Stimulated activated CD4-positive, alpha-beta T cell treated with anti-CD3 and anti-CD28 coated beads, Interleukin-12 subunit alpha, Interleukin-12 subunit beta, amount 100 ng/mL, for 48 hours (primary cell): Measurements from ENCODE around the gene LOX.
"Not testable (repeated sequence)": the region's sequence is repeated elsewhere in the genome, so short reads cannot be mapped to it uniquely, and the experiment has no call there.

ENCODE experiments used
- DNase-seq, 3 donors: peaks; one replicate each; pipeline ENCODE4 v3.0.0-alpha.2; 2020; ENCODE audit warnings: low read depth in 2 of 3, low spot score in 1 of 3

Gene LOX

DNA sequence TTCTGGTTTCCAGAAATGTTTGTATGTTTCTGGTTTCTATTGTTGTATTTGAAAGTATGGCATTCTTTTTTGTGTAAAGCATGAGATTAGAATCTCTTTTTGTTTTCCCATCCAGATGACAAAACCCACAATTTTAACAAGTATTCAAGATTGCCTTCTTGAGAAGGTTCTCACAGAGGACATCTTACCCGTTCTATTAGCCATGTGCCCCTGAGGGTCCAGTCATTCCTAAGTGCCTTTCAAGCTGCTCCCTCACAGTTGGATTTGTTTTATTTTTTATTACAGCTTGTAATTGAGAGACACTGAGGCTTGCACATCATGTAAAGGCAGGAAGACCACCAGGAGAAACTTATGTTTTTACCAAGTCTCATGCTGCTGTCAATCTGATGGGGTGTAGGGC, 19.3 kb upstream of the LOX start:
- DNase-seq: no peak

DNA sequence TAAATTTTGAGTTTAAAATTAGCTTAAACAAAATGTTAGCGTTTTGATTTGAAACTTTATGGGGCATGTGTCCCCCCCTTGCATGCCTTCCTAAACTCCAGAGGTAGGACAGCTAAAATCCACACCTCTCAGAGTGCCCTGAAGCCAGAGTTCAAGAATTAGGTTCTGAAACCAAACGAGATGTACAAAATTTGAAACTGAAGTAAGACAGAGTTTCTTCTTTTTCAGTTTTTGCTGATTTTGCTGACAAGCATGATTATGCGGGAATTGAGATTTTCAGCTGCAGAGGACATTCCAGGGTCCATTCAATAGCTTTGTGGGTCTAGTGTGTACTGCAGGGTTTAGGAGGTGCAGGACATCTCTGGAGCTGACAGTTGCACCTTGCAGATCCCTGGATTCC, 17.1 kb upstream of the LOX start:
- DNase-seq: no peak

DNA sequence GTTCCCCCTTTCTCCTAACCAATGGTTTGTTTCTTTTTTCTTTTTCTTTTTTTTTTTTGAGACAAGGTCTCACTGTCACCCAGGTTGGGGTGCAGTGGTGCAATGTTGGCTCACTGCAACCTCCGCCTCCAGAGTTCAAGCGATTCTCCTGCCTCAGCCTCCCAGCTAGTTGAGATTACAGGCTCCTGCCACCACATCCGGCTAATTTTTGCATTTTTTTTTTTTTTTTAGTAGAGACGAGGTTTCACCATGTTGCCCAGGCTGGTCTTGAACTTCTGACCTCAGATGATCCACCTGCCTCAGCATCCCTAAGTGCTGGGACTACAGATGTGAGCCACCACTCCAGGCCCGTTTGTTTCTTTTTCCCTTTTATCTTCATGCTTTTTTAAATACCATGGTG, 16.2 kb upstream of the LOX start:
- not testable (repeated sequence) for DNase-seq

DNA sequence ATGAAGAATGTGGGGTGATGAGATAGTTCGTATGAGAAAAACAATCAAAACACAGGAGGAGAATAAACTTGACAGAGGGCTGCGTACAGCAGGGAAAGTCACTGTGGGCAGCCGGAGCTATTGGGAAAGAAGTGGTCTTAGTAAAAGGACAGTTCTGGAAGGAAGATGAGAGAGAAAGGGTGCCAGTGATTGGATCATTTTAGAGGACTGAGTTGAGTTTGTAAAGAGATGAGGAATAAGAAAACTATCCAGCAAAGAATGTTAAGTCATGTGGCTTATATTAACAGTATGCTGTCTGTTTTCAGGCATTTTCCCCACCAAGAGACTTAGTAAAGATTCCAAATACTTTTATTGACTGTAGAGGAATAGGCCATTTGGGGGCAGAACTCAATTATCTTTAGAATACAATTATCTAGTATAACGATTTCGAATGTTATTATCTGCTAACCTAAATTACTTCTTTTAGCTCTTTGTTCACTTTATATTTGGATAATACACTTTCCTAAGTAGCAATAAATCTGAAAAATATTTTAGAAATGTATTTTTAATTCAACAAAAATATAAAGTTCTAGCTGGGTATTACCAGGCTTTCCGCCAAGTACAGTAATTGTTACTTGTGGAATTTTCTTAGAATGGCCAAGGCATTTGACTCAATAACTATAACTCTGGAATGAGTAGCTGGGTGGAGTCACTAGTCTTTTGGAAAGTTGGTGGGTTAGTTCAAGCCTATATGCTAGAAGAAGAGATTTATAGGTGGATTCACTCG, 15.5 kb upstream of the LOX start:
- no peak for DNase-seq

DNA sequence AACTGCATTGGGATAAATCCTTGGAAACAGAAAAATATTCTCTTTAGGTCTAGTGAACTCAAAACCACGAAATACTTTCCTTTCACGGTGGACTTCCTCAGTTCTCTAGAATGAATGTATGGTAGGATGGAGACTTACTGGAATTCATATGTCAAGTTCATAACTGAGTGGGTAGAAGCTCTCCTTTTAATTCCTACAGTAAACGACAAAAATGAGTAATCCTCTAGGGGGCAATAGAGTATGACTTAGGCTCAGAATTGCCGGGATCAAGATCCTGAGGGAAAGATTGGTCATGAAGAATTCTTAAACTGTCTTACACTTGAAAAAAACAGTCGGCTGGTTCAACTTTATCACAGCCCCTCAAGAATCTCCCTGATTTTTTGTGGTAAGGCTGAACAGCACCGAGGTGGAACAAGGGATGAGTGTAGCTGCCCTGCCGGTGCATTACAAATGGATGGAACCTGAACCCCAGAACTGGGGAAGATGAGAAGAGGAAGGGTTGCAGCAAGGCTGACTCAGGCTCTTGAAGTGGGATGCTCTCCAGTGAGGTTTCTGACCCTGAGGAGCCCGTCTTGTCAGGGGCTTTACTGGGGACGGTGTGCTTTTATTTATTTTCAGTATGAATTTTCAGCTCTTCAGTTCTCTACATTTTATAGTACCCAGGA, 14.0 kb upstream of the LOX start:
- no peak for DNase-seq

DNA sequence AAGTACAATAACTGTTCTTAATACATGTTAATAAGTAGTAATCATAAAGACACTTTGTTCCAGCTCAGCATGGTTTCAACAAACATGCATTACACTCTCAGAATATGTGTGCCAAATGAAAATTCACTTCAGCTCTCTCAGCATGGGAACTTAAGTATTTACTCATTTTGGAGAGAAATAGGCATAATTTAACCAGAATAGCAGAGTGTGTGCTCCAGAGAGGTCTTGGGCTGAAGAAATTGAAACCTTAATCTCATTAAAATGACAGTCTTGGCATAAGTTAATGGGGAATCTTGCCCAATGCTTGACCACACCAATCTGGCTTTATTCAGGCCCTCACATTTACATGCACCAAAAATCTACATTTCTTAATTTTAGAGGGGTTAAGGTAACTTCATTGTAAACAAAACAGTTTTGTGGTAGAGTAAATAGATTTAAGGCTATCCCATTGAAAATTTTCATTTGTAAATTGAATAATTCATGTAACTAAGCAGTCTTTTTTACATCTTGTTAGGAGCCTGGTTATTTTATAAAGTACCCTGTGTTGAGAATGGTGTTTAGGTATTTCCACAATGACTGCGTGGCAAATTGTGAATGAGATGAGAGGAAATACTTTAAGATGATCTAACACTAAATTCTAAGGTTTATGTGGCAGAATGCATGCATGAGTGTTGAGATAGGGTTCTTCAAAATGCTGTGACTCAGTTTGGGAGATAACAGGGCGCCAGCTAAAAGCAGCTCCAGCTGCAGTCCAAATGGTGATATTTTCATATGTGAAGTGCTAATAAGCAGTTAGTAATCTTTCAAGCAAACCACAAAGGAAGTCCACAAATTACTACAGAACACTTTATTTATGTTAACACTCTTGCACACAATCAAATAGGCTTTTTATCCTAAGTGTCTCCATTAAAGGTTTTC, 11.3 kb upstream of the LOX start:
- DNase-seq: no peak

DNA sequence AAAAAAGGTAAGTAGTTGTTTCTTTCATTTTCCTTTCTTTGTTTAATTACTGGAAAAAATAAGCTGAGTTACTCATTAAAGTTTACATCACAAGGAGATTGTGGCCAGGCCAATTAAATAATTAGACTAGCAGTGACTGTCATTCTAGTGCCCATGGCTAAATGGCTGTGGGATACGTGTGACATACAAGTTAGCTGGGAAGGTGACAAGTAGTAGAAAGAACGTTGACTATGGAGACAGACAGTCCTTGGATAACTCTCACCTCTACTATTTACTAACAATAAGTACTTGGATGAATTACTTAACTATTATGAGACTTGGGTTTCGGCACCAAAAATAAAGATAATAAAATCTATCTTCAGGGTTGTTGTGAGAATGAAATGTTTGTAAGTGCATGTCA, 7.0 kb upstream of the LOX start:
- no peak for DNase-seq

DNA sequence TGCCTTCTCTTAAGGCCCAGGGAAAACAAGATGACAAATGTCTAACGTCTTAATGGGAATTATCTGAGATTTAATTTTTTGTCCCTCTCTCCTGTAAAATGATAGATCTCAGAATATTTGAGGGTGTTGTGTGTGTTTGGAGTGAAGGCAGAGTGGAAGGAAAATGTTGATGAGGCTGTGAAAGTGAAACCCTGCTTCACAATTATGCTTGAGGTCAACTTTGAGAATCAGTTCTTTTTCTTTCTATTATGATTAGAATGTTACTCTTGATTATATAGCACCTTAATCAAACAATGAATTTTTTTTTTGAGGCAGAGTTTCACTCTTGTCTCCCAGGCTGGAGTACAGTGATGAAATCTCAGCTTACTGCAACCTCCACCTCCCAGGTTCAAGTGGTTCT, 5.5 kb upstream of the LOX start:
- no peak for DNase-seq

DNA sequence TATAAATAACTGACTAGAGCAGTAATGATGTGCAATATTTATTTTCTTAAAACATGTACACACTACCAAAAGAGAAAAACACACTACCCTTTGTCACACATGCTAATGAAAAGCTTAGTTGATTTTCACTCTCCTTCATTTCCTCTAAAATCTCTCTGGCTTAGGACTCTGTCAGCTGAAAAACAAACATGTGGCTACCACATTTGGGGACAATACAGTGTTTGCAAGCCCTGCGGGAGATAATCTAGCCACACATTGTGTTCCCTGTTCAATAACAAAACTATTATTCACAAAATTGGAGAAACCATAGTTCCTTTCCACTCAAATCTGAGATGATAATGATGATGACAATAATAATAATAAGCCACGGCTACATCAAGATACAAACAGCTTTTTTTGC, 3.5 kb upstream of the LOX start:
- DNase-seq: no peak

DNA sequence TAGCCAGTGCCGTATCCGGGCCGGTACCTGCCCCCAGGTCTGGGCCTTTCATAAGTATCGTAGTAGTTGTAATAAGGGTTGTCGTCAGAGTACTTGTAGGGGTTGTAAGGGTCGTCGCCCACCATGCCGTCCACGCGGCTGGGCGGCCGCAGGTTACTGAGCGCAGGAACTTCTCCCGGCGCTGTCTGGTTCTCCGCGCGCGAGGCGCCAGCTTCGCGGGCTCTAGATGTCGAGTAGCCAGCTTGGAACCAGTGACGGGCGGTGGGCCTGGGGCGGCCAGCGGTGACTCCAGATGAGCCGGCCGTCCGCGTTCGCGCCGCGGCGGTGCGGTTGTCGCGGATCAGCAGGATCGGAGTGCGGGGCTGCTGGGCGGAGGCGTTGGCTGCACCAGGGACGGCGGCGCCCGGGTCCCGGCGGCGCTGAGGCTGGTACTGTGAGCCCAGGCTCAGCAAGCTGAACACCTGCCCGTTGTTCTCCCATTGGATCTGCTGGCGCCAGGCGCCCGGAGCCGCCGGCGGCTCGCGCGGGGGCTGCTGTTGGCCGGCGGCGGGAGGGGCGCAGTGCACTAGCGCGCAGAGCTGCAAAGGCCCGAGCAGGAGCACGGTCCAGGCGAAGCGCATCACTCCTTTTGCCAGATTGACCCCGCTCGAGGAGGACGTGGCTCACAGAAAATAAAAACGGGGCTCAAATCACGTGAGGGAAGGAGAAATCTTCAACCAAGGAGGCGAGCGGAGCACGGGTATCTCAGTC, 518 bp downstream of the LOX start:
- no peak for DNase-seq

DNA sequence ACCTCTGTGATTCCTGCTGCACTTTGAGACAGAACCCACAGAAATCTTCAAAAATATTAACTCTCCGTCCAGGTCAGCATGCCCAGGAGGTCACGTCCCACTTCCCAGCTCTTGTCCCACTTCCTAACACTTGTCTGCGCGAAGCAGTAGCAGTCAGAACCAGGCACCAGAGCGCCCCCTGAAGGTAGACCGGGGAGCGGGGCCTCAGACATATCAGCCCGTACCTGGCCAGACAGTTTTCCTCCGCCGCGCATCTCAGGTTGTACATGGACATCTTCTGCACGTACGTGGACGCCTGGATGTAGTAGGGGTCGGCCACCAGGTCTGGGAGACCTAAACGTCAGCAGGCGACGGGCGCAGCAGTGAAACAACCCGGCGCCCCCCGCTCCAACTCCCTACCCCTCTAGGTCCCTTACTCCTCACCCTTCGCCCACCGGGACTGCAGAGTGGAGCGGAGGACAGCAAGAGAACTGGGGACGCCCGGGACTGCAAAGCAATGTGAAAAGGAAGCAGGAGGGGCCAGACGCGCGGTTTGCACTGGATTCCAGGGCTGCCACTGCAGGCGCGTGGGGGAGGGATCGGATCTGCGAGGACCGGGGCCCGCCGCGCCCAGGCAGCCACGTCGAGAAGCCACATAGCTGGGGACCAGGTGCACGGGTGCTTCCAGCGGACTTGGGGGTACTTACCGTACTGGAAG, 1.2 kb downstream of the LOX start:
- DNase-seq: peak; percentile 35 to 50 (median 42)

DNA sequence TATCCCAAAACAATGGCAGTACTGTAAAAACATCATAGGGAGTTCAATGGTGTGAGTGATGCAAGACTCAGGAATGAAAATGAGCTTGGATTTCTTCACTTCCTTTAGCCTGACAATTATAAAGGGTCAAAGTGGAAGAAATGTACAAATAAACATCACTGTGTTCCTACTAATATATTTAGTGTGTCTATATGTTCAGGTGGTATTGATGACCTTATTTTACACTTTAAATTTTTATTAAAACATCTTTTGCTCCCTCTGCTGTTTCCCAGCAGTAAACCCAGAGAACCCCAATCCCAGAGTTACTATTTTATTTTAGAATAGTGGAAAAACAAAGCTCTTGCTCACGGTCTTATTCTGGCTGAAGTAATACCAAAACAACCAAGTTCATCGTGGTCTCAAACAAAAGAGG, 2.0 kb downstream of the LOX start:
- DNase-seq: no peak

DNA sequence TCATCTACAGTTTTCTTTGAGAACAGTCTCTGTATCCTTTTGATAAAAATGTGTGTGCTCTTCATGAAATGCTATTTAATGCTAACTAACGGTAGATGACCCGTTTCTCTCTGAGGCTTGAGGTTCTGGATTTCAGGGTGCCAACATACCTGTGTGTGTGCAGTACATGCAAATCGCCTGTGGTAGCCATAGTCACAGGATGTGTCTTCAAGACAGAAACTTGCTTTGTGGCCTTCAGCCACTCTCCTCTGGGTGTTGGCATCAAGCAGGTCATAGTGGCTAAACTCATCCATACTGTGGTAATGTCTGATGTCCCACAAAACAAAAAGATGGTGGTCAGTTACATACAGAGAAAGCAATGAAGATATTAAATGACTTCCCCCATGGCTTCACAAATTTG, 4.2 kb downstream of the LOX start:
- no peak for DNase-seq

DNA sequence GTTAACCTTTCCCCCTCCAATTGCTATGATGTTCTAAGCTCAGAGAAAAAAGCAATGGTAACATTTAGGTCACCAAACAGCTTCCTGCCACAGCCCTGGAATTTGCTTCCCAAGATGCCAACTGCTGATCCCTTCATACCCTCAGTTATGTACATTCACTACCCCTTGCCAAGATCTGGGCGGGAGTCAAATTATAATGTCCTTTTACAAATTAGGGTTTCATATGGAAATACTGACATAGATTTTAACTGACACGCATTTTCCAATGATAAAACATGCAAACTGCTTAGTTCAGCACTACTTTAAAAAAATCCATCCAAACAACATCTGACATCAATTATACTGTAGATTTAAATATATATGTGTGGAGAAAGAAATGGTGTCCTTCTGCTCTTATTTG, 5.0 kb downstream of the LOX start:
- DNase-seq: no peak

DNA sequence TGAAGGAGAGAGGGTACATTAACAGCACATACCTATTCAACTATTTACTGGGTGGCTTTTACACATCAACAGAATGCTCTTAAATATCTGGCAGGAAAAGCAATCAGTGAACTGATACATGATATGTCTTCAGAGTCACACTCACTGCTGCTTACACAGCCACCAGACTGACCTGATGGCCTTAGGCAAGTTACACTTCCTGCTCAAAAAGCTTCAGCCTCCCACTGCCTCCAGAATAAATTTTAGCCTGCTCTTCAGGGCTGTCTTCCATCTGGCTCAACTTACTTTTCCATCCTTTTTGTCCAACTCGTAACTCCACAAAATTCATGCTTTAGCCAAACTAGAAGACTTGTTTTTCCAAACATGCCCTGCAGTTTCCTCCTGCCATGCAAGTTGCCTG, 10.7 kb downstream of the LOX start:
- no peak for DNase-seq

DNA sequence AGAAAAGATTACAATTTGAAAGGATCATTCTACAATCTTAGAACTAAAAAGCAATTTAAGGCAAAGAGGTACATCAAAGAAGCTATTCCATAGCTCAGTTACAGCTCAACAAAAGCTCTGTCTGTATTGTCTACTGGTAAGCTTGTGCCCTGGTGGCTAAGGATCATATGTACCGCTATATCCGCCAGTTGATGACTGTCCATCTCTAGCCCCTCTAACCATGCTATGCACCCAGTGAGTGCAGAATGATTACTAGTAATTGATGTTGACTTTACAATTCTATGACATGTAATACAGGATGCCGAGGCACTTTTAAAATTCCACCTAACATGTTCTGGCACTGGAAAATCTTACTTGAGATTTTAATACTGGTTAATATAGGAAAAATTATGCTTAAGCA, 13.1 kb downstream of the LOX start:
- DNase-seq: no peak

DNA sequence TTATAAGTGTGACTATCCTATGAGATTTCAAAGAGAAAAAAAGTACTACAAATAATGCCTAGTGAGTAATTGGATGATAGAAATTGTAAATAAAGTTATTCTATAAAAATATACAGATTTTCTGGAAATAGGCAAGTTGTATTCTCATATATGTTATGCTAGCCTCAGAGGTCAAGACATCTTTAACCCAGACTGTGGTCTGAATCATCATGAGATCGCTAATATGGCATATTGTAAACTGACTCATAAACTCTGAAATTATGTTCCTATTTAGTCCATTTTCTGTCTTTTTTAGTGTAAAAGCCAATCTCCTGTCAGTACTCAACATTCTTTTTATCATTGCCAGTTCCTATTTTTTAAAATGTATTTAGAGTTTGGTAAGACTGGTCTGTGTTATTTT, 14.2 kb downstream of the LOX start:
- DNase-seq: no peak

DNA sequence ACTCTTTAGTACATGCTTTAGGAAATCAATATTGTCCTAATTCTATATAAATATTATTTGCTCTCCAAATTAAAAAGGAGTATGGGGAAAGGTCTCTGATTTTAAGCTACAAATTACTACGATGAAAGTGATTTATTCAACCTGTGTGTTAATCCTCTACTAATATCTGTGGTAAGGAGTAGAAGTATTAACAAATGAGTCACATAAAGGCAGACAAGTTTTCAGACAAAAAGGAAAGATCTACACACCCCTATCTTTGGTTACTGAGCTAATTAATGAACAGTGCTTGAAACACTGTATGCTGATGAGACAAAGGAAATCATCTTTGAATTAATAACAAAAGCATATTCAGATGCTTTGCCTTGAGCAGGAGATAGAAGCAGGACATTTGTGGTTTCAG, 15.9 kb downstream of the LOX start:
- no peak for DNase-seq

DNA sequence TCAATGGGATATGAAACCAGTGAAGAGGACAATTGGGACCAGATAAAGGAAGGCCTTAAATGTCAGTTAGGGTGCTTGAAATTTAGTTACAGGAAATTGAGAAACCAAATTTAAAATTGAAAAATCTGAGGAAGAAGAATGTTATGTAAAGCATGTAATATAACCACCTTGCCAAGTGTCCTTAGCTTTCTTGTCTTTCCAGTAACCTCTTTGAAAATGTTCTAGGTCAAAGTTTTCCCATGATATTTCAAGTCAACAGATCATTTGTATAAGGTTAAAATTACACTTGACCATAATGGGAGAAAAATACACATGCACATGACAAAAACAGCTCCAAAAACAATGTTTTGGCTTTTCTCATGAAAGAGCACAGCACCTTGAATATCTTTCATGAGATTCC, 21.1 kb downstream of the LOX start:
- no peak for DNase-seq

DNA sequence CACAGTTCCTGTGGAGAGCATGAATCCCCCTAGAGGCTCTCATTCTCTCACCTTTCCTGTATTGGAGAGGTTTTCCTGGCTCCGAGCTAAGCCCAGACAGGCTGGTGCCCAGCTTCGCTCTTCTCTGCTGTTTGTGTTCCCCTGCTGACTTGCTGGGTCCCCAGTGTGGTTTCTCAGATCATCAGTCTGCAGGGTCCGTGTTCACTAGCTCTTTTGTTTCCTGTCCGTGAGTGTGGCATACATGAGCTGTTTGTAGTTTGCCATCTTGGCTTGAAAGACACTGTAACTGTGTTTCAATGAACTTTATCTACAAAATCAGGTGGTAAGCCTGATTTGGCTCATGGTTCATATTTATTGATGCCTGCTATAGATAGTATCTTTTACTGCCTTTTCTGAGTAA, 23.8 kb downstream of the LOX start:
- DNase-seq: no peak
